NT2/D1 (cell line): ENCODE measurements around the gene DHX57.

Experiments used
- SUZ12 ChIP-seq: IDR thresholded peaks from 2 replicates; pipeline ENCODE4 v1.6.1; 2011; ENCODE audit not compliant: insufficient read length, insufficient read depth; ENCODE audit errors: extremely low read depth
- YY1 ChIP-seq: IDR thresholded peaks from 2 replicates; pipeline ENCODE4 v1.6.1; 2011; ENCODE audit not compliant: insufficient read length, insufficient read depth

- TF ChIP-seq YY1 (no peak), SUZ12 (no peak)
These were observed 69.0 kb downstream of the DHX57 start for GRCh38 chr2:38806733-38807059.
